ENCODE measurements around the gene FKRP. TPM values are rescaled to one million over a fixed set of nuclear protein-coding genes. Genes with fewer than 3 reads are reported as not detected.
"Not testable (repeated sequence)": the region's sequence is repeated elsewhere in the genome, so short reads cannot be mapped to it uniquely, and the experiment has no call there.

Gene FKRP
- polyA plus RNA-seq, 1 donor (not counting 4 experiments of a cell fraction or from before 2014, with no cell fraction given): 6.1 TPM

GRCh38 chr19:46766569-46767317 is 20.9 kb downstream of the FKRP start:
- Histone ChIP-seq H3K36me3 (ENCODE audit: control insufficient read depth in 2 of 2, extremely low read depth in 1 of 2, insufficient read depth in 2 of 2, low read length in 2 of 2) (no peaks in the 10 kb centered on the region), H3K9me1 (ENCODE audit: control insufficient read depth, extremely low read depth, insufficient read depth, low read length) (no peaks in the 10 kb centered on the region), H3K27ac (ENCODE audit: control insufficient read depth, insufficient read depth, low read length) (no peak overlapping the region), H3K9me3 (ENCODE audit: control insufficient read depth, low read depth, low read length) (no peaks in the 10 kb centered on the region), H3K4me3 (ENCODE audit: control insufficient read depth in 2 of 3, extremely low read depth in 1 of 3, insufficient read depth in 2 of 3, low read depth in 1 of 3, low read length in 3 of 3) (no peak overlapping the region), H3K27me3 (ENCODE audit: control insufficient read depth, extremely low read depth, insufficient read depth, low read length) (no peaks in the 10 kb centered on the region), H2AFZ (ENCODE audit: control insufficient read depth, low read length) (no peak overlapping the region), H3K9ac (ENCODE audit: control insufficient read depth, extremely low read depth, insufficient read depth, low read length) (no peak overlapping the region), H3K79me2 (ENCODE audit: control insufficient read depth, insufficient read depth, low read length) (no peaks in the 10 kb centered on the region), H3K4me2 (ENCODE audit: control insufficient read depth, extremely low read depth, insufficient read depth, low read depth, low read length) (no peak overlapping the region), H4K20me1 (ENCODE audit: control insufficient read depth, extremely low read depth, insufficient read depth, low read length) (no peaks in the 10 kb centered on the region), H3K4me1 (ENCODE audit: control insufficient read depth, extremely low read depth, insufficient read depth, low read length) (peaks cover 10% of the 10 kb centered on the region)
- no peak for DNase-seq (ENCODE audit: low read depth, low spot score)
- dilution Hi-C loops (cut with MboI; ENCODE audit: extremely low pct_ligation_motif_present, low sequenced_read_pairs): no loop called here
- no peak for FAIRE-seq
- TF ChIP-seq EZH2 (IDR thresholded peaks at IDR 0.05; ENCODE audit: low read length): no peak
- TF ChIP-seq, protein P1, sequence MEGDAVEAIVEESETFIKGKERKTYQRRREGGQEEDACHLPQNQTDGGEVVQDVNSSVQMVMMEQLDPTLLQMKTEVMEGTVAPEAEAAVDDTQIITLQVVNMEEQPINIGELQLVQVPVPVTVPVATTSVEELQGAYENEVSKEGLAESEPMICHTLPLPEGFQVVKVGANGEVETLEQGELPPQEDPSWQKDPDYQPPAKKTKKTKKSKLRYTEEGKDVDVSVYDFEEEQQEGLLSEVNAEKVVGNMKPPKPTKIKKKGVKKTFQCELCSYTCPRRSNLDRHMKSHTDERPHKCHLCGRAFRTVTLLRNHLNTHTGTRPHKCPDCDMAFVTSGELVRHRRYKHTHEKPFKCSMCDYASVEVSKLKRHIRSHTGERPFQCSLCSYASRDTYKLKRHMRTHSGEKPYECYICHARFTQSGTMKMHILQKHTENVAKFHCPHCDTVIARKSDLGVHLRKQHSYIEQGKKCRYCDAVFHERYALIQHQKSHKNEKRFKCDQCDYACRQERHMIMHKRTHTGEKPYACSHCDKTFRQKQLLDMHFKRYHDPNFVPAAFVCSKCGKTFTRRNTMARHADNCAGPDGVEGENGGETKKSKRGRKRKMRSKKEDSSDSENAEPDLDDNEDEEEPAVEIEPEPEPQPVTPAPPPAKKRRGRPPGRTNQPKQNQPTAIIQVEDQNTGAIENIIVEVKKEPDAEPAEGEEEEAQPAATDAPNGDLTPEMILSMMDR (optimal IDR thresholded peaks at IDR 0.05 in 1 of 3, IDR thresholded peaks at IDR 0.05 in 1 of 3, conservative IDR thresholded peaks at IDR 0.05 in 1 of 3; ENCODE audit: extremely low read depth in 1 of 3, insufficient read depth in 2 of 3, low read length in 3 of 3): peak; percentile 77 to 93 (median 83)

GRCh38 chr19:46768746-46769145 is 22.9 kb downstream of the FKRP start:
- dilution Hi-C loops (cut with MboI; ENCODE audit: extremely low pct_ligation_motif_present, low sequenced_read_pairs); DNase-seq (ENCODE audit: low read depth, low spot score): not testable (repeated sequence)

More at GRCh38 chr19:46768746-46769145, 22.9 kb downstream of the FKRP start:
- not testable (repeated sequence) for H2AFZ ChIP-seq (ENCODE audit: control insufficient read depth, low read length); H3K4me3 ChIP-seq (ENCODE audit: control insufficient read depth in 2 of 3, extremely low read depth in 1 of 3, insufficient read depth in 2 of 3, low read depth in 1 of 3, low read length in 3 of 3); H3K4me1 ChIP-seq (ENCODE audit: control insufficient read depth, extremely low read depth, insufficient read depth, low read length); H3K9me1 ChIP-seq (ENCODE audit: control insufficient read depth, extremely low read depth, insufficient read depth, low read length); H3K79me2 ChIP-seq (ENCODE audit: control insufficient read depth, insufficient read depth, low read length); H3K4me2 ChIP-seq (ENCODE audit: control insufficient read depth, extremely low read depth, insufficient read depth, low read depth, low read length); H3K27me3 ChIP-seq (ENCODE audit: control insufficient read depth, extremely low read depth, insufficient read depth, low read length); H4K20me1 ChIP-seq (ENCODE audit: control insufficient read depth, extremely low read depth, insufficient read depth, low read length); H3K9ac ChIP-seq (ENCODE audit: control insufficient read depth, extremely low read depth, insufficient read depth, low read length); H3K27ac ChIP-seq (ENCODE audit: control insufficient read depth, insufficient read depth, low read length); FAIRE-seq; H3K9me3 ChIP-seq (ENCODE audit: control insufficient read depth, low read depth, low read length); H3K36me3 ChIP-seq (ENCODE audit: control insufficient read depth in 2 of 2, extremely low read depth in 1 of 2, insufficient read depth in 2 of 2, low read length in 2 of 2)
